NCI-H187 (cell line): ENCODE data around the gene FBLN5.
"Not testable (repeated sequence)": the region's sequence is repeated elsewhere in the genome, so short reads cannot be mapped to it uniquely, and the experiment has no call there.

ENCODE experiments used
- DNase-seq, 2 experiments: peaks; one replicate each; lab custom pipeline; 2025; lab: John Stamatoyannopoulos, UW

FBLN5 gene

GRCh38 chr14:91861091-91861490, 86.4 kb downstream of the FBLN5 start:
- DNase-seq, result no peak

GRCh38 chr14:91860238-91860637, 87.3 kb downstream of the FBLN5 start:
- no peak for DNase-seq

- no peak for DNase-seq
Observed at GRCh38 chr14:91858536-91859275, 88.8 kb downstream of the FBLN5 start.

- DNase-seq, result no peak
Observed at GRCh38 chr14:91857614-91858013, 89.9 kb downstream of the FBLN5 start.

- no peak for DNase-seq
Observed at GRCh38 chr14:91854327-91854934, 93.1 kb downstream of the FBLN5 start.

GRCh38 chr14:91851563-91851962, 95.9 kb downstream of the FBLN5 start:
- DNase-seq, result no peak

GRCh38 chr14:91848504-91849001, 98.9 kb downstream of the FBLN5 start:
- DNase-seq, result no peak

GRCh38 chr14:91847693-91848092, 99.8 kb downstream of the FBLN5 start:
- no peak for DNase-seq

- DNase-seq, result no peak
Observed at GRCh38 chr14:91845652-91846051, 101.8 kb downstream of the FBLN5 start.

GRCh38 chr14:91845056-91845455, 102.4 kb downstream of the FBLN5 start:
- not testable (repeated sequence) for DNase-seq

GRCh38 chr14:91844029-91844428, 103.5 kb downstream of the FBLN5 start:
- no peak for DNase-seq

GRCh38 chr14:91843437-91843836, 104.1 kb downstream of the FBLN5 start:
- no peak for DNase-seq

- no peak for DNase-seq
Observed at GRCh38 chr14:91841065-91841464, 106.4 kb downstream of the FBLN5 start.

GRCh38 chr14:91839749-91840148, 107.7 kb downstream of the FBLN5 start:
- DNase-seq, result no peak

GRCh38 chr14:91837076-91837475, 110.4 kb downstream of the FBLN5 start:
- no peak for DNase-seq

- peak; percentile 86 to 91 for DNase-seq
Observed at GRCh38 chr14:91835920-91836843, 111.3 kb downstream of the FBLN5 start.

- DNase-seq, result peak in 1 of 2 experiments; percentile 18
Observed at GRCh38 chr14:91835197-91835919, 112.1 kb downstream of the FBLN5 start.

GRCh38 chr14:91834571-91834970, 112.9 kb downstream of the FBLN5 start:
- no peak for DNase-seq

- DNase-seq, result no peak
Observed at GRCh38 chr14:91831337-91831736, 116.2 kb downstream of the FBLN5 start.

GRCh38 chr14:91830777-91831176, 116.7 kb downstream of the FBLN5 start:
- DNase-seq, result peak; percentile 17 to 82

- no peak for DNase-seq
Observed at GRCh38 chr14:91829511-91829910, 118.0 kb downstream of the FBLN5 start.

- DNase-seq, result no peak
Observed at GRCh38 chr14:91827746-91828145, 119.7 kb downstream of the FBLN5 start.
